ENCODE measurements around the gene PLD1.
A peak's percentile ranks its signal among the peaks of the same experiment; 100 is the strongest.

The PLD1 gene

DNA sequence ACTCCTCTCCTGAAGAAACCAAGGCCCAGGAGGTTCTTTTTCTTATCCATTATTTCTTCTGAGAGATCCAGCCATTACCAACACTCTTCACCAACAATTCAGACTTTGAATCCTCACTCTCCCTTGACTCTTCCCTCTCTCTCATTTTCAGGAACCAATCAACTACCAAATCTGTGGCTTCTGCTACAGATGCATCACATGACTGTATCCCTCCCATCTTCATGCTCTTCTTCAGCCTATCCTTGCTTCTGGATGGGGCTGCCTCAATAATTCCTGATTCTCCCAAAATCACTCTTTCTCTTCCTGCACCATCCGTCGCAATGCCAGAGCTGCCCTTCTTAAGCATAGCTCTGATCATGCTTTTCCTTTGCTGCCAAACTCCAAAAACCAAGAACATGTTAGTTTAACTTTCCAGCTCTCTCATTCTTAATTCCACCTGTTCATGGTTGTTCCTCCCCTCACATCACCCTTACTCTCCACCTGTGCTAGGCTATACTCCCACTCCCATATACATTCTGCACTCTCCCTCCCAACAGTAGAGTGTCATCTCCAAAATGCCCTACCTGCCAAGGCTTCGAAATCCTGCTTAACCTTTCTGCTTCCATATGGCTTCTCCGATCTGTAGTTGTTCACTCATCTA, 13.5 kb downstream of the PLD1 start:
- DNase-seq = no peak

- no peak for DNase-seq
Observed at GRCh38 chr3:171792531-171792930, 17.8 kb downstream of the PLD1 start.

DNA sequence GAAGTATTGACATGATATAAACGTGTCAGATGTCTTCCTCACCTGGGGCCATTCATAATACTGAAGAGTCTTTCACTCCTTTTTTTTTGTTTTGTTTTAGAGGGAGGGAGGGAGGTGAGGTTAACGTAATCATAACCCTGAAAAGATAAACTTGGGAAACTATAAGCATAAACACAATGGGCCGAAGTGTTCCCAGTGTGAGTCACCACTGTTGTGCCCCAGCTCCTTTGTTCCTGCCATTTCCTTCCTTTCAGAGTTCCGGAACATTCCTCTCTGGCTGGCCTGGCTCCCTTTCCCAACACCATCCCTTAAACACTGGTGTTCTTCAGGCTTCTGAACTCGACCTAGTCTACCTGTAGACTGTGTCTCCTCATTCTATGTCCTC, 18.6 kb downstream of the PLD1 start:
- no peak for DNase-seq

DNA sequence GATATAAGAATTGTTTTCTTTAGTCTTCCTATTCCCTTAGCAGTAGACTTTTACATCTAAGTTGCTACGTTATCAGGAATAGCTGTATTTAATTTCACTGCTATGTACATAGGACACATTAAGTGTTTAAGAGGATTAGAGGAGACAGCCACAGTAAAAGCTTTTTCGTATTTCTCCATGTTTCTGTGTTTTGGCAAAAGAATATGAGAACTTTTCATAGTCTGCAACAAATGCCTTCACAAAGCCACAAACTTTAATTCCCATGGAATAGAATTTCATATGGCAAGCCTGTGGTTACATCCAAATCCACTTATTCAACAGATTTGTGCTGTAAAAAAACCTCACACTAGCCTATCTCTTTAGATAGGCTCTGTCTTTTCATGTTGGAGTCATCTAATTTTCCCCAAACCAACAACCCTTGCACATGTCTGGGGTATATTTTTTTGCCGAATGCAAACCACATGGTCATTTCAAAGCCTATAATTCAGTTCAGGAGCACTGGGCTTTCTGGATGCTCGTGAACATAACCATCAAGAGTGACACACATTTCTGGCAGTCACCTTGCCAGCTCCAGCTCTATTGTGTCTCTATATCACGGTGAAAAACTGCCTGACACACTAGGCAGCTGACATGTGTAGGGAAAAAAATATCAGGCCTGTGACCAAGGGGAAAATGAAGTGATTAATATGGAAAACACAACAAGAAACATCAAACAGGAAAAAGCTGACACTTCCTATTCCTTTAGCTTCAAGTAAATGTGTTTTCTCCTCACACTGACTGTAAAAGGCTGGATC, 19.2 kb downstream of the PLD1 start:
- DNase-seq = no peak

- DNase-seq = no peak
Observed at GRCh38 chr3:171790574-171790897, 19.7 kb downstream of the PLD1 start.

DNA sequence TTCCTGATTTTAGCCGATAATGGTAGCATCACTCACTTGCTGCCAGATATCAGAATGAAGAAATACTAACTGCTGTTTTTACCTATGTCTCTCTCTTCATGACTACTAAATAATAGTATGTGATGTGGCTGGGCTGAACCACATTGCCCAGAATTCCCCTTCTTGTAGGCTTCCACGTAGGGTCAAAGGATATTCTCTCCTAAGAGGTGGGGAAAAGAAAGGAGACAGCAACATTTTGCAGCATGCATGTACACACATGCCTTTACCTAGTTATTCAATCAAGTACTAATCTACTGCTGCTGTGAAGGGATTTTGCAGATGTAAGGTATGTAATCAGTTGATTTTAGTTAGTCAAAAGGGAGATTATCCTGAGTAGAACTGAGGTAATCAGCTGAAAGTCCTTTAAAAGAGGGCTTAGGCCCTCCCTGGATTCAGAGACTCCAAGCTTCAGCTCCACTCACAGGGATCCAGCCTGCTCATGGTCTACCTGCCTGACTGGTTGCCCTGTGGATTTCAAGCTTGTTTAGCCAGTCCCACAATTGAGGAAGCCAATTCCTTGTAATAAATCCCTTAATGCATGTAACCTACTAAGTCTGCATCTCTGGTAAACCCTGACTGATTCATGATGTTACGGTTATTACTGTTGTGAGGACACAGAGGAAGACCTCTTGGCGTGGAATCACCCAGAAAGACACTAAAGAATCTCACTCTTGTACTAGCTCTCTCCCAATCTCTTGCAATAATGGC, 20.4 kb downstream of the PLD1 start:
- DNase-seq = no peak

GRCh38 chr3:171788546-171789351, 21.5 kb downstream of the PLD1 start:
- no peak for DNase-seq

GRCh38 chr3:171786997-171787396, 23.3 kb downstream of the PLD1 start:
- no peak for DNase-seq

DNA sequence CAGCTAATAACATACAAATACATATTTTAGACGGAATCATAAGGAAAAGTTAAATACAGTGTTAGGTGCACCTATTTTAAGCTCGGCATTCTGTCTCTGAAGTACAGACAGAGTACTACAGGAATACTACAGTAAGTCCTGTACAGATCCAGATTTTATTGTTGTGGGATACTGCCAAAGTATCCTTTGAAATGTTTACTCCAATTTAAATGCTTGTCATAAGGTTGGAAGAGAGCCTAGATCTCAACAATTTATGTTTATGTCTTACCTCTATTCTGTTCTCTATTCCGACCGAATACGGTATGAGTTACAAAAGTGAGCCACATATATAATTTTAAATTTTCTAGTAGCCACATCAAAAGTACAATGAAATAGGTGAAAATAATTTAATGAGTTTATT, 25.3 kb downstream of the PLD1 start:
- no peak for DNase-seq

- no peak for DNase-seq
Observed at GRCh38 chr3:171784387-171784786, 25.9 kb downstream of the PLD1 start.

DNA sequence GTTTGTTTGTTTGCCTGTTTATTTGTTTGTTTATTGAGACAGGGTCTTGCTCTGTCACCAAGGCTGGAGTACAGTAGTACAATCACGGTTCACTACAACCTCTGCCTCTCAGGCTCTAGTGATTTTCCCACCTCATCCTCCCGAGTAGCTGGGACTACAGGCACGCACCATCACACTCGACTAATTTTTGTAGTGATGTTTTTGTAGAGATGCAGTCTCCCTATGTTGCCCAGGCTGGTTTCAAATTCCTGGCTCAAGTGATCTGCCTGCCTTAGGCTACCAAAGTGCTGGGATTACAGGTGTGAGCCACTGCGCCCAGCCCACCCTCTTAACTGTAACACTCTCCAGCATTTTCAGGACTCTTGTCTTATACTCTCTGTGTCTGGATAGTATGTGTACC, 26.7 kb downstream of the PLD1 start:
- no peak for DNase-seq

DNA sequence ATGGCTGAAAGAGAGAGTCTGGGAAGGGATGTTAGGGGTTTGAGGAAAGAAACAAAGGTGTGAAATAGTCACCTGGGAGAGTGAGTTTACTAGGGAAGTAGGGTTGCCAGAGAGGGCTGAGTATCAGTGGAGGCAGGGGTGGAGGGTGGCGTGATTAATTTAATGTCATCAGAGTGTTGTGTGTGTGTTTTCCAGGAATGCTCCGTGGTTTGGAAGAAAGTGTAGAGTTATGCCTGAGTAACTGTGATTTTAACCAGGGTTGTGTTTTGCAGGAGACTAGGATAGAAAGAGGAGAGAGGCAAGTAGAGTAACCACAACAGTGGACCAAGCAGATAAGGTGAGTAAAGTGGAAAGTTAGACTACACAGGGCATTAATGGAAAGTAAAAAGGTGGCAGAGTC, 27.2 kb downstream of the PLD1 start:
- DNase-seq = no peak

DNA sequence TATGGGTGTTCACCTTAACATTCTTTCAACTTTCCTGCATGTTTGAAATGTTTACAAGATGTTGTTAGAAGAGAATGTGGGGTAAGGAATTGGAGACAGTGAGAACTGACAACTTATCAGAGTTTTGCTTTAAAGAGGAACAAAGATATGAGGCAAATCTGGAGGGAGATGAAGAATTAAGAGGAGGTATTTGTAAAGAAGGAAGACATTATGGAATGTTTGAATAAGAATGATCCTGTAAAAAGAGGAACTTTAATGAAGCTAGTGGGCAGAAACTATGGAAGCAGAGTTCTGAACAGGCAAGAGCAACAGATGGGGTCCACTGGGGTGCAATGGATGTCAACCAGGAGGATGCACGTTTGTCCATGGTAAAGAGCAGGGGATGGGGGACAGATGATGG, 27.7 kb downstream of the PLD1 start:
- DNase-seq = no peak

DNA sequence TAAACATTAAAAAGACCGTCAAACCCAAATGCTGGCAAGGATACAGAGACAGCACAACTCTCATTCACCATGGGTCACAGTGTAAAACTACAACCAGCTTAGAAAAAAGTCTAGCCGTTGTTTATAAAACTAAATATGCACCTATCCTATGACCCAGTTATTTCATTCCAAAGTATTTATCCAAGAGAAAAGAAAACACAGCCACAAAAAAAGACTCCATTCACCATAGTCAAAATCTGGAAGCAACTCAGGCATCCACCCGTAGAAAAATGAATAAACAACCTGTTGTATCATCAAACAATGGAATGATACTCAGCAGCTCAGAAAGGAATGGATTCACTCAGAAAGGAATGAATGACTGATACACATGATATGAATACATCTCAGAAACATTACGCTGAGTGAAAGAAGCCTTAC, 28.6 kb downstream of the PLD1 start:
- DNase-seq = no peak

DNA sequence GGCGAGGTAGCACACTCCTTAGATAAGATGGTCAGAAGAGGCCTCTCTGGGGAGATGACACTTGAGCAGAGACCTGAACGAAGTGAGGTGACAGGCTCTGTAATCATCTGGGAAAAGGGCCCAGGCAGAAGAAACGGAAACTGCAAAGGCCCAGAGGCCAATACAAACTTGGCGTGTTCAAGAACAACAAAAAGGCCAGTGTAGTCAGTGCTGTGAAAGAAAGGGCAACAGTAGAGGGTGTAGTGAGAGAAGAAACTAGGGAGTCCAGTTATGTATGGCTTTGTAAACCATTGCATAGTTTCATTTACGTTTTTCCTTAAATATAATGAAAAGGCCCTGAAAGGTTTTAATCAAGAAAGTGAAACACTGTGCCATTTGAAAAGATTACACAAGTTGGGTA, 31.8 kb downstream of the PLD1 start:
- no peak for DNase-seq

DNA sequence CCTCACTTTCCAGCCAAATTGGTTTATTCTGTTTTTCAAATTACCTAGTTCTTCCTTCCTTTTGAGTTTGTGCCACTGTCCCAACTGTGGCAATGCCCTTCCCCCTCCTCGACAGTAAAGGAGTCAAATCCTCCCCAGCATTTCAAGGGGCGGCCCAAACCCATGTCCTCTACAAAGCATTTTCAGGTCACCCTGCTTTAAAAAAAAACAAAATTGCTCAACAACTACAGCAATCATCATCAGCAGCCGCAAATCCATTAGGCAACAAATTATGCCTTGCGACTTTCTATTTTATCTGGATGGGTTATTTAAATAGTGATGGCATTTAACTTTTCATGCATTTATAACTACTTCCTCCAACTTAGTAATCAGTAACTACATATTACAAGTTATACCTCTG, 32.7 kb downstream of the PLD1 start:
- no peak for DNase-seq

GRCh38 chr3:171776839-171777583, 33.3 kb downstream of the PLD1 start:
- no peak for DNase-seq

DNA sequence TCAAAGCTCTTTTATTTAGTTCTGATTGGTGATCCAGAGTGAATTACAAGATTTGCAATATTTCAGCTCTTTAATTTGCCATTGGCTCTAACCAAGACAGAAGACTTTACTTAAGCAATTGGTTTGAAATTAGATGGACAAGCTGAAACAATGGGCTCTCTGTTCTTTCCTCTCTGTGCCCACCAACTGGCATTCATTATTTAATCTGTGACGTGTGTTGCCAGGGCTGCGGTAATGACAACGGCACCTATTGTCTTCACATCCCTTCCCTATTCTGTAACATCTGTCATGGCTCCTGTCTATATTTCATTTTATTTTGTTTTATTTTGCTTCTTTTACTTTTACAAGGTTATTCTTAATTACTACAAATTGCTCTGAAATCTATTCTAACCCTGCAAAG, 33.9 kb downstream of the PLD1 start:
- DNase-seq = no peak

DNA sequence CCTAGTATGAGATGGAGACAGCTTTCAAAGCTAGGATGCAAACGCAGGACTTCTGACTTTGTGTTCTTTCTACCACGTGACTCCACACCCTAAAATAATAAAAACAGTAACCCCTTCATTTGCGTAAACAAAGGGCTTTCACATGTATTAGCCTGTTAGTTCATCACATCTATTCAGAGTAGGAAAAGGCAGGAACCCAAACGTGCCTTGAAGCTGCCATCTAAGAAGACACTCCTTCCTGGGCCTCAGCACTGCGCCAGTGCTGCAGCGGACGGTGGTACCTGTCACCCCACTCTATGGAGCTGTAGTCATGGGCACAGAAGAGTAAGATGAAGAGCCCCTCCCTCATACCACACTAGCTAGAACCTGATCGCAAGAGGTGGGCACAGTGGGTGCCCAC, 34.3 kb downstream of the PLD1 start:
- DNase-seq = no peak

DNA sequence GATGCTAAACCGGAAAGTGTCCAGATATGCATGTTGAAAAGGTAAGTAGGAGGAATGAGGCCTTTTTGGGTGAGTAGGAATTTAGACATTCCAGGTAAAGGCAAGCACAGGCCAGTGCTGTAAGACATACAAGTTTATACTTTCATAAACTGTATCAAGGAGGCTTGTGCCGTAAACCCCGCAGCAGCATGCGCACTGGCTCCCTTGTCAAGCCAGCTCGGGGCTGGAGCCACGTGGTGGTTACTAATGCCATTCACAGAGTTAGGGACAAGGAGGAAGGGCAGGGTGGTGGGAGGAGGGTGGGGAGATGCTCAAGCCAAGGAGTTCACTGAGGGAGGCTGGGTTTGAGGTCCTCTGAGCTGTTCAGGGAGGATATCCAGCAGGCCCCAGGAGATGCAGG, 35.8 kb downstream of the PLD1 start:
- DNase-seq = no peak

- DNase-seq = peak; percentile 24
Observed at GRCh38 chr3:171772427-171773056, 37.7 kb downstream of the PLD1 start.

Measured in amniotic stem cell (primary cell).